NCI-H1092 (cell line): Measurements from ENCODE around the gene MPL.

Experiments used
- DNase-seq: peaks from one replicate; lab custom pipeline; 2025; lab: John Stamatoyannopoulos, UW

MPL gene

DNA sequence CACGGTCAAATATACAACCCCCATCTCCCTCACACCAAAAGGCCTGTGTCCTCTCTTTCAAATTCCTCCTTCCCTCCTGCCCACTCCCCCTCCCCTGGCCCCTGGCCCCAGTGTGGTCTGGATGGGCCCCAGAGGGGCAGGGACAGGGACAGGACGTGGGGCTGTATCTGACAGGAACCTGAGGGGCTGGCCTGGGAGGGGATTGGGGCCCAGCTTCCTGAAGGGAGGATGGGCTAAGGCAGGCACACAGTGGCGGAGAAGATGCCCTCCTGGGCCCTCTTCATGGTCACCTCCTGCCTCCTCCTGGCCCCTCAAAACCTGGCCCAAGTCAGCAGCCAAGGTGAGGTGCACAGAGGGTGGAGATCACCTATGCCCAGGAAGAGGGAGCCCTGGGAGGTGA, at the start of gene MPL:
Gene MPL, plus strand, starts transcription at position 231 of the 400 bp plus-strand sequence. Its CDS starts 31 bp downstream, at position 262.
- DNase-seq: no peak

DNA sequence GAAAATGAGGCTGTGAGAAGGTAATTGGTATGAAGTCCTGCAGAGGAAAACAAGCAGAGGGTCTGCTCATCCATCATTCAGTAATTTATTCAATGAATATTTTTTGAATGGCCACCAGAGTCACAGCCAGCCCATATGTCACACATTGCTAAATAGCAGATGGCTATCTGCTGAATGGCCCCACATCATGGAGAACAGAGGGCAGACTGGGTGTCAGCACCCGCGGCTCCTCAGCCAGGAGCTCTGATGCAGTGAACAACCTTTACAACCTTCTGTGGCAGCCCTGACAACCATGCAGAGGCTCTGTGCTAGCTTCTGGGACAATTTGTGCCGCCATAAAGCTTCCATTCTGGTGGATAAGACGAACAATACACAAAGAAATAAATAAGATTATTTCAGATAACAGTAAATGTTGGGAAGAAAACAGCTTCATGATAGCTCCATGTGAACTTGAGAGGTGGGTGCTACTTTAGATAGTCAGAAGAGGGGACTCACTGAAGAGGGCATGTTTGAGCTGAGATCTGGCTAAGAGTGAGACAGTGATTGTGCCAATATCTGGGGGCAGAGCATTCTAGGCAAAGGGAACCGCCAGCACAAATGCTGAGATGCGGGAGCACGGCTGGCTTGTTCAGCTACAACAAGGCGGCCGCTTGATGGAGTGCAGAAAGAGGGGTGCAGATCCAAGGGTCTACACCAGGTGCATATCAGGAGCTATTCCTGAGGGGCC, 49.4 kb upstream of the MPL start:
- no peak for DNase-seq

DNA sequence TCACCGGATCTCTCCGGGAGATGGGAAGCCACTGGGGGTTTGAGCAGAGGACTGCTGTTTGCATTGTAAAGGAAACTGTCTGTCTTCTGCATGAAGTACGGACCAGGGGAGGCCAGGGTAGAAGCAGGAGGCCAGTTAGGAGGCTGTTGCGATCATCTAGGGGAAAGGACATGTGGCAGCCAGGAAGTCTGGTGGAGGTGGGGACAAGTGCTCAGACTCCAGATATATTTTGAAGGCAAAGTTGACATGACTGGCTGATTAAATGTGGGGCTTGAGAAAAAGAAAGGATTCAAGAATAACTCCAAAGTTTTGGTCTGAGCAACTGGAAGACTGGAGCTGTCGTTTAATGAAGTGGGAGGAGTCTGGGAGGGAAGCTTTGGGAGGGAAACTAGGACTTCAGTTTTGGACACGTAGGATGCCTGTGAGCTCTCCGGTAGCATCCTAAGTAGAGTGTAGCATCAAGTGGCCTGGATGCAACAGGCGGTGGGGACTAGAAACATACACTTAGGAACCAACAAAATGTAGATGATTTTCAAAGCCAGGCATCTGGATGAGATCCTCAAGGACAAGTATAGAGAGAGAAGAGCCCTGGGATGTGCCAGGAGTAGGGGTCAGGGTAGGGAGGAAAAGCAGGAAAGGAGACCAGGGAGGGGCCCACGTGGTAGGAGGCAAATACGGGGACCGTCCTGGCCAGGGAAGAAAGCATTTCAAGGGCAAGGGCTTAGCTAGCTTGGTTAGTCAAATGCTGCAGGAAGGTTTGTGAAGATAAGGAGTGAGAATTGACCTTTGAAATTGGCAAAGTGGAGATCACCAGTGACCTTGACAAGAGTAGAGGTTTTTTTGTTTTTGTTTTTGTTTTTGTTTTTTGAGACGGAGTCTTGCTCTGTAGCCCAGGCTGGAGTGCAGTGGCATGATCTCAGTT, 48.6 kb upstream of the MPL start:
- DNase-seq: no peak

DNA sequence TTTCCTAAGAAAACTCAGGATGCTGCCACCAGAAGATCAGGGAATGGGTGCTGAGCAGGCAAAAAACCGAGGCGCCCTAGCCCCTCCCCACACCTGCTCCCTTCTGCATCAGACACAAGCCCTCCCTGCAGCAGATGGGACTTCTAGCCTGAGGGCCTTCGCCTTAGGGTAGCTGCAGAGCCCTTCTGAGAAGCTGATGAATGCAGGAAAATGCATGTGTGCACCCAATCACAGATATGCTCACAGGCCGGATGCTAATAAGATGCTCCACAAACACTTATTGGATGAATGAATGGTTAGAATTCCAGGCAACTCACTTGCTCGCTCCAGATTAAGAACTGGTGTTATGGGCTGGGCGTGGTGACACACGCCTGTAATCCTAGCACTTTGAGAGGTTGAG, 45.4 kb upstream of the MPL start:
- DNase-seq: no peak

DNA sequence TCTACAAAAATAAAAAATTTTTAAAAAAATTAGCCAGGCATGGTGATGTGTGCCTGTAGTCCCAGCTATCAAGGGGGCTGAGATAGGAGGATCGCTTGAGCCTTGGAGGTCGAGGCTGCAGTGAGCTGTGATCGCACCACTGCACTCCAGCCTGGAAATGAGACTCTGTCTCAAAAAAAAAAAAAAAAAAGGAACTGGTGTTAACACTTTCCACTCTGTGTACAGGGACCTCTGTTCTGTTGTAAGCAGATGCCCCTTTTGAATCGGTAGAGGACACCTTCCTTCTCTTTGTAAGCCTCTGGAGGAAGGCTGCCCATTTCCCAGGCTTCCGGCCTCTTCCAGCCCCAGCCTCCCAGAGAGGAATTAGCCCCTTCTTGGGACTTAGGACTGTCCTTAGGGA, 44.9 kb upstream of the MPL start:
- DNase-seq: no peak

DNA sequence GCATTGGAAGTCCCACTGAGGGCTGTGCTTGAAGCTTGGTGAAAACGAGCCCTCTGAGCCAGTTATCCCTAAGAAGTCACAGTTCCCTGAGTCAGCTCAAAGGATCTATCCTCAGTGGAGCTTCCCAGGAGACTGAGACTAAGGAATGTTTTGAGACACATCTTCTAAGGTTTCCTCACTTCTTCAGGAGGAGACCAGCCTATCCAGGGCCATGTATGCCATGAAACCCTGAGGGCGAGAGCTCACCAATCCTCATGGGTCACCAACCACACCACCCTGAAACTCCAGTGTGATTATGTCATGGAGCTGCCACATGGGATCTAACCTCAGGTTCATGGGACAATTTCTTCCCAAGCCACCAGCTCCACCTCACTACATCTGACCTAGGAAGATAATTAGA, 44.4 kb upstream of the MPL start:
- DNase-seq: no peak

DNA sequence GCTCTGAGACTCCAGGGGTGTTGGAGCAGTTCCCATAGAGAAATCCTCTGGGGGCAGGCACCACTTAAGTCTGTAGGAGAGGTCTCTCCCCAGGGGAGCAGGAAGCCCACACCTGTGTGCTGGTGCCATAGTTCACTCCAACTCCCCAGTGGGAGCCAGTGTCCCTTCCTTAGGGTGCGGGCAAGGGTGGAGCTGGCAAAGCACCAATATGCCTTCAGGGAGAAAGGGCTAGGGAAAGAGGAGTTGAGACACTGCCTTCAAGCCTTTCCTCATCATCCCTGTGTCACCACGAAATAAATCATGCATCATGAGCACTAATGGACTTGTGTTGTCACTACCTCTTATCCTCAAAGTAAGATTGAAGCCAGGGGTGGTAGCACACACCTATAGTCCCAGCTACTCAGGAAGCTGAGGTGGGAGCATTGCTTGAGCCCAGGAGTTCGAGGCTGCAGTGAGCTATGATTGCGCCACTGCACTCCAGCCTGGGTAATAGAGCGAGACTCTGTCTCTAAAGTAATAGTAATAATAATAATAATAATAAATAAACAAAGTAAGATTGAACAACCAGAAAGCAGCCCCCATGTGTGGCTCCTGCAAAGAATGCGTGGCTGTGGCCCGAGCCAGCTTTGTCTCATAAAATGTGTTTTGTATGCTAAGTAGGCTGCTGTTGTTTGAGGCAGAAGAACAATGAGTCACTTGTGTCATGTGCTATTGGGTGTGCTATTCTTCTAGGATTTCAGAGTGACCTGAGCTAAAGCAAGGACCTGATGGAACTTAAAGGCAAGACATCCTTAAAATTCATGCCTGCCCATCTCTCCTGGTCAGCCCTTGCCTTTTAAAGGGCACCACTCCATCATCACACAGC, 43.5 kb upstream of the MPL start:
- no peak for DNase-seq

DNA sequence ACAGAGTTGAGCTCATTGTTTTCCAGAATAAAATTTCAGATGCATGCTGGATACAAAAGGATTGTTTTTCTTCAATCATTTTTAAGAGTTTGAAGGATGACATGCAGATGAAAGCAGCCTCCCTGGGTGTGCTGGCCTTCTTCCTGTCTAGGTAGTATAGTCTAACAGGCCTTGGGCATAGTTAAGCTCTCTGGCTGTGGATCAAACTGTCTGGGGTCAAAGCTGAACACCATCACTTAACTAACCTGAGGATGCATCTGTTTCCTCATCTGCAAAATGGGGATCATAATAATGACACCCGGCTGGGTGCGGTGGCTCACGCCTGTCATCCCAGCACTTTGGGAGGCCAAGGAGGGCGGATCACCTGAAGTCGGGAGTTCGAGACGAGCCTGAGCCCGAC, 42.9 kb upstream of the MPL start:
- no peak for DNase-seq

DNA sequence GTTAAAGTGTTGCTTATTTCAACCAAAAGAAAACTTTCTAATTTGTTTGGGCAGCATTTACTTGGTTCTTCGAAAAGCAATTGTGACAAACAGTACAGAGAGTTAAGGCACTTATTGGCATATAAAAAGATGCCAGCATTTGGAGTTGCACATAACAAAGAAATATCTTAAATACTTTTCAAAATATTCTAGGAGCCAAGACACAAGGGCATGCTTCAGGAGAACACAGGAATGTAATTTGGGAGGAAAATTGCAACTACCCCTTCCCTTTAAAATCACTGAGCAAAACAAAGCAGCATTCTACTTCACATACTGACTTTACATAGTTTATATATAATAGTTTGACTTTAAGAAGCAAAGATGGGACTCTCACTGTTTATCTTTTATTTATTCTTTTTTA, 41.4 kb upstream of the MPL start:
- DNase-seq: no peak

DNA sequence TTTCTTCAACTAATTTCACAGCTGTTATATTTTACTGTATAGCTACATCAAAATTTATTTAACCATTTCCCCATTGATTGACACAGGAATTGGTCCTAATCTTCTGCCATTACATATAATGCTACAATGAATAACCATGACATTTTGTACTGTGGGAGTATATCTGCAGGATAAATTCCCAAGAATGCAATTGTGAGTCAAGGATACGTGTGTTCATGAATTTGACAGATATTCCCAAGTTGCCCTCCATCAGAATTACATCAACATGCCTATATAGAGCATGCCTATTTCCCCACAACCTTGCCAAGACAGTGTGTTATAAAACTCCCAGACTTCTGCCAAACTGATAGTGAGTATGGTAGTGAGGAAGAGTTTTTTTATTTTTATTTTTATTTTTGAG, 39.6 kb upstream of the MPL start:
- no peak for DNase-seq

DNA sequence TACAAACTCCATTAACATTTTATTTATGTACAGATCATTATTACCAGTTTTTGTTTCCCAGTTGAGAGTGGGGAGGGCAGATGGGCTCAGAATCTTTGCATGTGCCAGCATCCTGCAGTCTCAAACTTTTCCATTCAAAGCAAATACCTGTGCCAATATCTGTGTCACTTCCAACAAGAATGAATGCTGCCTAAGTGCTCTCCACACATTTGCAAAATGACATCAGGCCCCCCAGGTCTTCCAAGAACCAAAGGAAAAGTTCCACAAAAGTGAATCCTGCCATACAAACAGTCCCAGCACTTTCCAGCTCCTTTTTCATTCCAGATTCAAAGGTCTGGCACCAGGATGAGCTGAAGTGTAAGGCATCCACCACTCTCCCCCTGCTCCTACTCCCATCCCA, 38.5 kb upstream of the MPL start:
- no peak for DNase-seq

DNA sequence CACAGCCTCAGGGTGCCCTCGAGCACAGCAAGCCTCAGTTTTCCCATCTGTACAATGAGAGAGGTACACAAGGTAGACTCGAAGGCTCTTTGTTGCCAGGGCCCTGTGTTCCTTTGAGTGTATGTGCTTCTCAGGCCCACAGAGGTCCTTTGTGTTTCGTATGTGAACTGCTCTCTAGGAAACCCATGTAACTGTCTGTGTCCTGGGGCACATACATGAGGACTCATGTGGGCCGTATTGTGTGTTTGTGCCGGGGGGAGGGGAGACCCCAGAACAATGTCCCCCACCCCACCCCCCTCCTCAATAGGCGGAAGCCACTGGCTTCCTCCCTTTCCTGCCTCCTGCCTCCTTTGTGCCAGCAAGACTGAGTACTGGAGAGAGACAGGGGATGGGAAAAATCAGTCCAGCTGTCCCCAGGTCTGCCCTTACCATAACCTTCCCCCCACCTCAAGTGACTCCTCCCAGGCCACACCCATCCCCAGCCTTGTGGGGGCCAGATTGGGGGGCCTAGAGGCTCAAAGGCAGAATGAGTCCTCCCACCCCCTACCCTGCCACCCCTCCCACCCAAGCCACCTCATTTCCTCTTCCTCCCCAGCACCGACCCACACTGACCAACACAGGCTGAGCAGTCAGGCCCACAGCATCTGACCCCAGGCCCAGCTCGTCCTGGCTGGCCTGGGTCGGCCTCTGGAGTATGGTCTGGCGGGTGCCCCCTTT, 37.1 kb upstream of the MPL start, which contains the start of gene TIE1:
Gene TIE1, plus strand, starts transcription at position 605 of the 717 bp plus-strand sequence. Its CDS starts 90 bp downstream, at position 695.
- no peak for DNase-seq

DNA sequence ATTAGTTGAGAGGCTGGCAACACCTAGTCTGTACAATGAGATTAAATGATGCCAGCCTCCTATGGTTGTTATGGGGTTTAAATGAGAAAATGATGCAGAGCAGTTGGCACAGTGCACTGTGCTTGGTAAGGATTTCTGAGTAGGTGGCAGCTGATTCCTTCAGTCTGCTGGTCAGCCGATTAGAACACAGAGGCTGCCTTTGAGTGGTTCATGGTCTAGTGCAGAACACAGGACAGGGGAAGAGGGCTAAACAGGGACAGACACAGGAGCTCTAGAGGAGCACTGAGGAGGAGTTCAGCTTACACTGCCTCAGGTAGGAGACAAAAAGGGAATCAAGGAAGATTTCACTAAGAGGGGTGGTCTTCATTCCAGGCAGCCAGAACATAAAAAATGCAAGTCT, 35.4 kb upstream of the MPL start:
- DNase-seq: no peak

DNA sequence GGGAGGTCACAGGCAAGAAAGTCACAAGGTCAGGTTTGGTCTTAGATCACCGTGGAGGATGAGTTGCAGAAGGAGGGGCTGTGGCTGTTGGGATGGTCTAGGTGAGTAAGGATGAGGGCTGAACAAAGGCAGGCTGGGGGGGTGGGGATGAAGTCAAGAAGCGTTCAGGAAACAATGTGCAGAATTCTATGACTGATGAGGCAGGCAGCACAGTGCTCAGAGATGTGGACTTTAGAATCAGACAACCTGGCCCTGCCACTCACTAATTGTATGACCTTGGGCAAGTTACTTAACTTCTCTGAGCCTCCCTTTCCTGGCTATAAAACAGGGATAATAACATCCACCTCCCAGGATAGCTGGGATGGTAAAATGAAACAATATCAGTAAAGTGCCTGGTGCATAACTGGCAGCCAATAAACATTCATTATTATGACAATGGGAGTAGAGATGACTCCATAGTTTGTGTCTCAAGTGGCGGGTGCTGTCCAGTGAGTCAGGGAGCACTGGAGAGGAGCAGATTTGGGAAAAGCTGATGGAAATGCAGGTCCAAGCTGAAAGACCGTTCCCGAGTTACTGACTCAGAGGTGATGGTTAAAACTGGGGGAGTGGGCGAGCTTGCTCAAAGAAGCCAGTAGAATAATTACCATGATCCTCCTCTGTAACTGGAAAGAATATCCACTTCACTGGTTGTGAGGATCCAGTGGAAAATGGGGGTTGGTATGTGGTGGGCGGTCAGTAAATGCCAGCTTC, 34.7 kb upstream of the MPL start:
- DNase-seq: no peak

DNA sequence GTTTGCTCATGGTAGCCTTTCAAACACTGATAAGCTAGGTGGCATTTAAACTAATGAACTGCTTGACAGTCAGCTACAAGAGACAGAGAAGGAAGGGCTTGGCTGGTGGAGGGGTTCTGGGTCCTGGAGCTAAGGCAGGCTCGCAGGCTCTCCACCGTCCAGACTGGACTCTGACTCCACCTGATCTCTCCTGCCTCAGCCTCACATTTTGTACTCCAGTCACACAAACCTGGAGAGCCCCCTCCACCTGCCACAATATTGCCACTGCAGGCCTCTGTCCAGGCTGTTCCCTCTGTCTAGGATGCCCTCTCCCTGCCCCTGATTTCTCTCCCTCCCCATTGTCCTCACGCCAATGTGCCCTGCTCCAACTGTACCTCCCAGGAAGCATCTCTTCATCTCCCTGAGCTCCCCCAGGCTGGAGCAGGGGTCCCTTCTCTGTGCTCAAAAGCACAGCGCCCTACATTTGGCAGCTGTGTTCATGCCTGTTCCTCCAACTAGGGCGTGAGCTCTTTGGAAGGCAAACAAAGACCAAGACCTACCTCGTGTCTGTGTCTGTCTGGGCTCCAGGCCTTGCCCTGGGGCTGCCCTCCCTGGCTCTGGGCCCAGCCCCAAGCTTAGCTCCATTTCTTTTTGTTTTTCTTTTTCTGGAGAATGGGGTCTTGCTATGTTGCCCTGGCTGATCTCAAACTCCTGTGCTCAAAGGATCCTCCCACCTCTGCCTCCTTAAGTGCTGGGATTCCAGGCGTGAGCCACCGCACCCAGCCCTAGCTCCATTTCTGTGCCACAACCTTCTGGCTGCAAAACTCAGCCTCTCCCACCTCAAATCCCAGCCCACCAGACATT, 33.9 kb upstream of the MPL start:
- DNase-seq: no peak

DNA sequence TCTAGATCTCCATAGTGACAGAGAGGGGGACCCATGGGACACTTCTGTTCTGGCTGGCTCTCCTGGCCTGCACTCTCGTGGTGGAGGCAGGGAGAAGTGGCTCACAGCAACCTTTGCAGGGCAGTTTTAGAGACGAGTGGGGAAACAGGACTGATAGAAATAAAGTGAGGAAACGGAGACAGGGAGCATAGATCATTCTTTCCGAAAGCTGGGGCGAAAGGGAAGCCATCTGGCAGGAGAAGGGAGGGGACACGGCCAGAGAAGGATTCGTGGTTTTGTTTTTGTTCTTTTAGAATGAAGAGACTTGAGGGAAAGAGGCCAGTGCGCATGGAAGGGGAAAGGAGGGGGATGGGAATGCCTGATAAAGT, 33.3 kb upstream of the MPL start:
- DNase-seq: no peak

DNA sequence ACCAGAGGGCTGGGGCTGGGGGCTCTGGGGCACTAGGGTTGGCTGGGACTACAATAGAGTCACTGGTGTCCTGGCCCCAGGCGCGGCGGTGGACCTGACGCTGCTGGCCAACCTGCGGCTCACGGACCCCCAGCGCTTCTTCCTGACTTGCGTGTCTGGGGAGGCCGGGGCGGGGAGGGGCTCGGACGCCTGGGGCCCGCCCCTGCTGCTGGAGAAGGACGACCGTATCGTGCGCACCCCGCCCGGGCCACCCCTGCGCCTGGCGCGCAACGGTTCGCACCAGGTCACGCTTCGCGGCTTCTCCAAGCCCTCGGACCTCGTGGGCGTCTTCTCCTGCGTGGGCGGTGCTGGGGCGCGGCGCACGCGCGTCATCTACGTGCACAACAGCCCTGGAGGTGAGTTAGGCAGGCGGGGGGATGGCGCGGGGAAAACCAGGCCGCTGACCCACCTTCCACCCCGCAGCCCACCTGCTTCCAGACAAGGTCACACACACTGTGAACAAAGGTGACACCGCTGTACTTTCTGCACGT, 32.8 kb upstream of the MPL start:
- DNase-seq: no peak

DNA sequence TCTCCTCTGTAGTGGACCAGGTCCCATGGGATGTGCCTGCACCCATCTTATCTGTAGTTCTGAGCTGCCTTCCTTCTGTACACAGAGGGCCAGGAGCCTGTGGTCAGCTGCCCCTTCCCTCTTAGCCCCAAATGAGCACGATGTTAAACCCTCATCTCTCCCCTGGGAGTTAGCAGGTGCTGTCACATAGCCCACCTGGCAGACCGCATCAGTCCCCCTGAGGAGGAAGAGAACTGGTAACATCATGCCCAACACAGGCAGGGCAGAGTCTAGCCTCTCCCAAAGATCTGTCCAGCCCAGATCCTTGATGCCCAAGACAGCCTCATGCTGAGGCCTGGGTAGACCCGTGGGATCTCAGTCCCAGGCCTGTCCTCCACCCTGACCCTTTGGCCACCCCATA, 32.2 kb upstream of the MPL start:
- no peak for DNase-seq

DNA sequence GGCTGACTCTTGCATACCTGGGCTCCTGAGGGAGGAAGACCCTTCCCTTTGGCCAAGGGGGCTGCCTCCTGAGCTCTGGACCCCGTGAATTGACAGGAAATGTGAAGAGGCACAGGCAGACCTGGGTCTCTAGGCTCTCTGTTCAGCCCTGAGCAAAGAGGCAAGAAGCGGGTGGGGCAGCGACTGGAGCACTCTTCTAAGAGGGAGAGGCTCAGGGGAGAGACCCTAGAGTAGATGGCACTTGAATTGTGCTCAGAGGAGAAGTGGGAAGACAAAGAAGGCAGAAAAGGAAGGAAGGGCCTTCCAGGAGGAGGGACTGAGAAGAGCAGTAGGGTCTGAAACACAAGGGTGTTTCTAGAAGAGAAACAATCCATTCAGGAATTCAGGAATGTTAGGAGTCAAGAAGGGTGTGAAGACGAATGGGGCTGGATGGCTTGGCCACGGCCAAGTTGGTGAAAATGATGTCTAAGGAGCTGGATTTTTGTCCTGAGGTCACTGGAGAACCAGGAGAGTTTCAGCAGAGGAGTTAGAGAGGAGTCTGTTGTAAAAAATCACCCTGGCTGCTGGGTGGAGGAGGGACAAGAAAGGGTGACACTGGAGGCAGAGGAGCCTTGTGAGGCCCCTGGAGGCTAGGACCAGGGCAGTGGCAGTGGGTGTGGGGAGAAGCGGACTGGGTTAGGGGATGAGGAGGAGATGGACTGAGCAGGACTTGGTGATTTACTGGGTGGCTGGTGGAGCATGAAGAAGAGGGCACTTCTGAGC, 31.5 kb upstream of the MPL start:
- DNase-seq: no peak
